Airway epithelial cell (primary cell): ENCODE measurements around the gene ZCCHC12. TPM values are rescaled to one million over a fixed set of nuclear protein-coding genes. Genes with fewer than 3 reads are reported as not detected.

ENCODE experiments used
- total RNA-seq: library from RNA; depleted of rRNA; stranded (reverse); fragments of >200 nt; gene quantifications from 2 replicates; pipeline ENCODE4 v1.2.3, GENCODE V29; 2015

Gene ZCCHC12
- not detected in 2 replicates for total RNA-seq

GRCh38 chrX:118823263-118824172 lies at the start of gene ZCCHC12:
Gene ZCCHC12 (plus strand): TSS chrX:118823824. CDS start chrX:118825245, 1,421 bp downstream.

Other genes with a start within 250 kb of the ZCCHC12 start
- gene IL13RA1, start 96.2 kb upstream of the ZCCHC12 start, total RNA-seq = 22.2 and 28.1 TPM in 2 replicates
- gene LONRF3, start 150.8 kb downstream of the ZCCHC12 start, total RNA-seq = not detected in 2 replicates
- gene CT47C1, start 249.2 kb downstream of the ZCCHC12 start, total RNA-seq = not detected in 2 replicates